Measurements from ENCODE around the gene RBM47.

DNA sequence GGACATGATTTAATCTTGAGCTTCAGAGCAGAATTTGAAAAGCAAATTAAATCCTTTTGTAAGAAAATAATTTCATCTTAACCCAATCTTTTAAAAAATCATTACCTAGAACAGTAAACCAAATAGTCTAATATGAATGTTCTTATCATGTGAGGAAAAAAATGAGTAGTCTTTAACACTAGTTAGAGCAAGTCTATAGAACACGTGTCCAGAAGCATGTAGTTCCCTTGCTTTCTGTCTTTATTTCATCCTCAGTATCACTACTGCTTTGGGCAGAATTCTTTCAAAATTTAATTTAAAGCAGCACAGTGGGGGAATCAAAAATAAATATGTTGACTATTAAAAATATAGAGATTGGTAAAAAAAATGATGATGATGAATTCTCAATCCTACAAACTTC lies 2.1 kb downstream of the RBM47 start:
- TF ChIP-seq, protein P1, sequence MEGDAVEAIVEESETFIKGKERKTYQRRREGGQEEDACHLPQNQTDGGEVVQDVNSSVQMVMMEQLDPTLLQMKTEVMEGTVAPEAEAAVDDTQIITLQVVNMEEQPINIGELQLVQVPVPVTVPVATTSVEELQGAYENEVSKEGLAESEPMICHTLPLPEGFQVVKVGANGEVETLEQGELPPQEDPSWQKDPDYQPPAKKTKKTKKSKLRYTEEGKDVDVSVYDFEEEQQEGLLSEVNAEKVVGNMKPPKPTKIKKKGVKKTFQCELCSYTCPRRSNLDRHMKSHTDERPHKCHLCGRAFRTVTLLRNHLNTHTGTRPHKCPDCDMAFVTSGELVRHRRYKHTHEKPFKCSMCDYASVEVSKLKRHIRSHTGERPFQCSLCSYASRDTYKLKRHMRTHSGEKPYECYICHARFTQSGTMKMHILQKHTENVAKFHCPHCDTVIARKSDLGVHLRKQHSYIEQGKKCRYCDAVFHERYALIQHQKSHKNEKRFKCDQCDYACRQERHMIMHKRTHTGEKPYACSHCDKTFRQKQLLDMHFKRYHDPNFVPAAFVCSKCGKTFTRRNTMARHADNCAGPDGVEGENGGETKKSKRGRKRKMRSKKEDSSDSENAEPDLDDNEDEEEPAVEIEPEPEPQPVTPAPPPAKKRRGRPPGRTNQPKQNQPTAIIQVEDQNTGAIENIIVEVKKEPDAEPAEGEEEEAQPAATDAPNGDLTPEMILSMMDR (IDR thresholded peaks at IDR 0.05) = no peak
- TF ChIP-seq POLR2A (IDR thresholded peaks at IDR 0.05) = no peak
